ENCODE measurements around the gene KRT20. TPM values are rescaled to one million over a fixed set of nuclear protein-coding genes. Genes with fewer than 3 reads are reported as not detected.
A peak's percentile ranks its signal among the peaks of the same experiment; 100 is the strongest.
"Not testable (repeated sequence)": the region's sequence is repeated elsewhere in the genome, so short reads cannot be mapped to it uniquely, and the experiment has no call there.

The KRT20 gene
- total RNA-seq, 1 donor from 2014 or later, result 13.0 TPM

DNA sequence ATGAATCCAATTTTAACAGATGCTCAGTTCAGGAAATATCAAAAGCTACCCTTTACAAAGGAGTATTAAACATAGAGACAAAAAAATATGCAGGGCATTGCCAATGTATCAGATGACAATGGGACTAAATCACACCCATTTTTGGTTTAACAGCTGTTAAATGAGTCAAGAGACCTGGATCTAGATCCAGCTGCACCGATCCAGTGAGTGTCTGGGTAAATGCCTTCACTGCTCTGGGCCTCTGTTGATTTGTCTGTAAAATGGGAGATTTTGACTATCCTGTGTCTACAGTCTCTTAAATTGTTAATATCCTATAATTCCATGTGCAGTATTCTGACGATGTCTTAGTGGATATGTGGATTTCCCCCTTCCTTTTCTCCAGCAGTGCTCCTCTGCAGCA lies 36.0 kb upstream of the KRT20 start:
- H3K9me3 Mint-ChIP-seq, result no peaks in the 10 kb centered on the region
- H3K4me3 Mint-ChIP-seq, result no peak overlapping the region
- H3K4me1 Mint-ChIP-seq (ENCODE audit: unreplicated experiment), result peaks cover 7% of the 10 kb centered on the region
- TF ChIP-seq, protein P1, sequence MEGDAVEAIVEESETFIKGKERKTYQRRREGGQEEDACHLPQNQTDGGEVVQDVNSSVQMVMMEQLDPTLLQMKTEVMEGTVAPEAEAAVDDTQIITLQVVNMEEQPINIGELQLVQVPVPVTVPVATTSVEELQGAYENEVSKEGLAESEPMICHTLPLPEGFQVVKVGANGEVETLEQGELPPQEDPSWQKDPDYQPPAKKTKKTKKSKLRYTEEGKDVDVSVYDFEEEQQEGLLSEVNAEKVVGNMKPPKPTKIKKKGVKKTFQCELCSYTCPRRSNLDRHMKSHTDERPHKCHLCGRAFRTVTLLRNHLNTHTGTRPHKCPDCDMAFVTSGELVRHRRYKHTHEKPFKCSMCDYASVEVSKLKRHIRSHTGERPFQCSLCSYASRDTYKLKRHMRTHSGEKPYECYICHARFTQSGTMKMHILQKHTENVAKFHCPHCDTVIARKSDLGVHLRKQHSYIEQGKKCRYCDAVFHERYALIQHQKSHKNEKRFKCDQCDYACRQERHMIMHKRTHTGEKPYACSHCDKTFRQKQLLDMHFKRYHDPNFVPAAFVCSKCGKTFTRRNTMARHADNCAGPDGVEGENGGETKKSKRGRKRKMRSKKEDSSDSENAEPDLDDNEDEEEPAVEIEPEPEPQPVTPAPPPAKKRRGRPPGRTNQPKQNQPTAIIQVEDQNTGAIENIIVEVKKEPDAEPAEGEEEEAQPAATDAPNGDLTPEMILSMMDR (conservative IDR thresholded peaks at IDR 0.05), result no peak
- H3K27me3 Mint-ChIP-seq, result no peaks in the 10 kb centered on the region
- no peak for DNase-seq (ENCODE audit: extremely low spot score, unreplicated experiment)
- peaks cover 4% of the 10 kb centered on the region for H3K36me3 Mint-ChIP-seq
- peak overlapping the region; percentile 71 for H3K27ac Mint-ChIP-seq

DNA sequence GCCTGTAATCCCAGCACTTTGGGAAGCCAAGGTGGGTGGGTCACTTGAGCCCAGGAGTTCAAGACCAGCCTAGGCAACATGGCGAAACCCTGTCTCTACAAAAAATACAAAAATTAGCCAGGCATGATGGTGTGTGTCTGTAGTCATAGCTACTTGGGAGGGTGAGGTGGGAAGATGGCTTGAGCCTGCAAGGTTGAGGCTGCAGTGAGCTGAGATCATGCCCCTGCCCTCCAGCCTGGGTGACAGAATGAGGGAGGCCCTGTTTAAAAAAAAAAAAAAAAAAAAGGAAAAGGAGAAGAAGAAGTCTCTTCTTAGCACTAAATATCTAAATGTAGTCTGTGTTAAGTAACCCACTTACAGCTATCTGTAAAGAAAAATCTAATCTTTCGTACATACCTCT lies 32.1 kb upstream of the KRT20 start:
- DNase-seq (ENCODE audit: extremely low spot score, unreplicated experiment); H3K4me3 Mint-ChIP-seq; H3K4me1 Mint-ChIP-seq (ENCODE audit: unreplicated experiment); H3K36me3 Mint-ChIP-seq; H3K27me3 Mint-ChIP-seq; H3K27ac Mint-ChIP-seq; H3K9me3 Mint-ChIP-seq: not testable (repeated sequence)

DNA sequence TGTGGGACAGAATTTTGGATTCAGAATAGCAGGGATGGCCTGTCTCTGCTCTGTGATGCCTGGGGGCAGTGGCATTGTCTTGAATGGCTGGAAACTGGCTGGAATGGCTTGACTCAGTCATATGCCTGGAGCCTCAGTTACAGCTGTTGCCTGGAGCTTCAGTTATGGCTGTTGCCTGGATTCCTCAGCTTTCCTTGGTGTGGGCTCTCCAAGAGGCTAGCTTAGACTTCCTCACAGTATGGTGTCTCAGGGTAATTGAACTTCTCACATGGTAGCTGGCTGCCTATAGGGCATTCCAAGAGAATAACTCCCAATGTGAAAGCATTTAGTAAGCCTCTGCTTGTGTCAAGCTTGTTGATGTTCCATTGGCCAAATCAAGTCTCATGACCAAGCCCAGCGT lies 31.3 kb upstream of the KRT20 start:
- Mint-ChIP-seq H3K27me3 (no peaks in the 10 kb centered on the region), H3K9me3 (no peaks in the 10 kb centered on the region), H3K4me1 (ENCODE audit: unreplicated experiment) (peaks cover 8% of the 10 kb centered on the region), H3K4me3 (no peak overlapping the region), H3K36me3 (no peaks in the 10 kb centered on the region), H3K27ac (peak overlapping the region; percentile 90)
- TF ChIP-seq, protein P1 (conservative IDR thresholded peaks at IDR 0.05), result no peak
- no peak for DNase-seq (ENCODE audit: extremely low spot score, unreplicated experiment)

DNA sequence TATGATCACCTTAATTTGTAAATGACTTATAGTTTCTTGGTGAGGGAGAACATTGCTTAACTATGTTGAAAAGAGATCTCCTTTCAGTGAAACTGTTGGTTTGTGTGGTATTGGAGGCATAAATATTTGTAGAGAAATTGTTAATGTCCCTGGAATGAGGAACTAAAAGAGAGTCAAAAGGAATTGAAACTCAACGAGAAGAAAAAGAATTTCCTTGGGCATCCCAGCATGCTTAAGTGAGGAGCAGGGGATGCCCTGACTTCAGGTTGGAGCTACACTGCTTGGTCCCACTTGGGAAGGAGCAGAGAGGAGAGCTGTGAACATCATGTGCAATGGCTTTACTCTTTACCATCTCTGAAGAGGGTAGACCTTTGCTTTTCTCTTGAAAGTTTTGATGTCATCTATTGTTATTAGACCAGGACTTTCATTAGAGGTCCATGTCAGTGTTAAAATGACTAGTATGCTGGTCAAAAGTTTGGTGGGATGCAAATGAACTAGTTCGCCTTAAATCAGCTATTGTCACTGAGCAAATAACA lies 30.7 kb upstream of the KRT20 start:
- H3K4me1 Mint-ChIP-seq (ENCODE audit: unreplicated experiment), result peaks cover 8% of the 10 kb centered on the region
- DNase-seq (ENCODE audit: extremely low spot score, unreplicated experiment), result no peak
- no peaks in the 10 kb centered on the region for H3K9me3 Mint-ChIP-seq
- peak overlapping the region; percentile 90 for H3K27ac Mint-ChIP-seq
- H3K4me3 Mint-ChIP-seq, result no peak overlapping the region
- no peaks in the 10 kb centered on the region for H3K27me3 Mint-ChIP-seq
- TF ChIP-seq, protein P1 (conservative IDR thresholded peaks at IDR 0.05), result no peak
- no peaks in the 10 kb centered on the region for H3K36me3 Mint-ChIP-seq

DNA sequence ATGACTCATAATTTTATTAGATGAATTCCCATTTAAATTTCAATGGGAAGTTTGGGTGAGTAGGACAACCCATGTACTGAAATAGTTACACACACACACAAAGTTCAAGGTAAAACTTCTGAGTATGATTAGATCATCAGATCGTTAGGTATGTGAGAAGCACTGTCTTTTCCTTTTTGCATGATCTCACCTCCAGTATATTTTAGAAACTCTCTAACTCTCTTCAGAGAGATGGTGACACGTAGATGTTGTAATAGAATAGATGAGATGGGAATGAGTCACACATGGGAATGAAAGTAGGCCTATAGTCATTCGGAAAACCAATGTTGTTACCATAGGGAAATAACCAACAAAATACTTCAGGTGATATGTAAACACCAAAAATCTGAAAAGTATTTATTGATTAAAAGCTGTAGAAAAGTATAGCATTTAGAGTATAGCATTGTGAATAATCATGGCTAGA lies 30.2 kb upstream of the KRT20 start:
- Mint-ChIP-seq H3K27me3 (no peaks in the 10 kb centered on the region), H3K4me1 (ENCODE audit: unreplicated experiment) (peaks cover 9% of the 10 kb centered on the region), H3K36me3 (no peaks in the 10 kb centered on the region), H3K27ac (peak overlapping the region; percentile 90), H3K4me3 (no peak overlapping the region), H3K9me3 (no peaks in the 10 kb centered on the region)
- TF ChIP-seq, protein P1 (conservative IDR thresholded peaks at IDR 0.05), result no peak
- no peak for DNase-seq (ENCODE audit: extremely low spot score, unreplicated experiment)

DNA sequence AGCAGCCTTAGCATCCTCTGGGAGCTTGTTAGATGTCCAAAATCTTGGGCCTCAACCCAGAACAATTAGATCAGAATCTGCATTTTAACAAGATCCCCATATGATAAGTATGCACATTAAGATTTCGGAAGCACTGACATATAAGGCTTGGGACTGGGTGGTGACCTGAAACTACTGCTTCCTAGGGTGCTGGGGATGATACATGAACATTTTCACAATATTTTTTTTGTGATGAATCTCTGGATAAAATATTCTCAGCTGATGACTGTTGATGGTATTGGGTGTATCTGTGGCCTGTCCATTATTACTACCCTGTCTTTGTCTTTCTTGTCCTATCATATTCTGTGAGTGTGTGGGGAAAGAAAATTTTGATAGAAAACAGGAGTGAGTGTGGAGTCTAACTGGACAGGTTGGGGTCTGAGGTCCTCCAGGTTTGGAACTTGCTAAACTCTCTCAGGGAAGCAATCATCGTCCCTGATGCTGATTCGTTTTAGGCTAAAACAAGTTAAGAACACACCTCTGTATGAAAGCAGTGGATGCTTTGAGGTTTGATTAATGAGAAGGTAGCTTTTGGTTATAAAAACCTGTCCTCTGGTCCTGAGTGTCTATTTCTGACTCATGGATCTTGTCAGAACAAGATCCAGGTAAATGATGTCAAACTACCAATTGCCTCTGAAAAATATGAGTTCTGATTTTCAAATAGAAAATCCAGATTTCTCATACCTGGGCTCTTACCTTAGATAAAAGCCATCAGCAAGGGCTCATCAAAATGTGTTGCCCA lies 29.2 kb upstream of the KRT20 start:
- H3K27ac Mint-ChIP-seq, result peak overlapping the region; percentile 90
- no peak for DNase-seq (ENCODE audit: extremely low spot score, unreplicated experiment)

More for the DNA sequence above, 29.2 kb upstream of the KRT20 start:
- Mint-ChIP-seq H3K9me3 (no peaks in the 10 kb centered on the region), H3K27me3 (no peaks in the 10 kb centered on the region), H3K4me3 (no peak overlapping the region), H3K4me1 (ENCODE audit: unreplicated experiment) (peaks cover 16% of the 10 kb centered on the region), H3K36me3 (no peaks in the 10 kb centered on the region)
- TF ChIP-seq, protein P1 (conservative IDR thresholded peaks at IDR 0.05), result no peak
